MM.1S (cell line): Measurements from ENCODE around the gene OR52E5.

ENCODE experiments used
- DNase-seq: peaks from one replicate; pipeline ENCODE4 v3.0.0-alpha.2; 2015
- H2AFZ ChIP-seq: fragments of 300-600 bp; sonication (generic); 2 replicates; pipeline ENCODE4 v1.6.0; 2016; ENCODE audit warnings: antibody characterized with exemption, low read length
- H3F3A ChIP-seq: fragments of 300-600 bp; sonication (generic); 2 replicates; pipeline ENCODE4 v1.6.1; 2016; ENCODE audit warnings: mild to moderate bottlenecking, antibody characterized with exemption, low read length, moderate library complexity, mixed read lengths; ENCODE audit not compliant: insufficient read depth
- H3K27ac ChIP-seq: fragments of 300-600 bp; sonication (generic); 2 replicates; pipeline ENCODE4 v1.5.1; 2016; ENCODE audit warnings: mild to moderate bottlenecking, low read length
- H3K27me3 ChIP-seq: fragments of 300-600 bp; sonication (generic); replicated peaks from 2 replicates; pipeline ENCODE4 v1.6.0; 2016; ENCODE audit warnings: low read length; ENCODE audit not compliant: insufficient read depth
- H3K36me3 ChIP-seq: fragments of 300-600 bp; sonication (generic); replicated peaks from 2 replicates; pipeline ENCODE4 v1.6.1; 2016; ENCODE audit warnings: mild to moderate bottlenecking, low read length, mixed read lengths; ENCODE audit not compliant: insufficient read depth
- H3K4me1 ChIP-seq: fragments of 300-600 bp; sonication (generic); 2 replicates; pipeline ENCODE4 v1.6.1; 2016; ENCODE audit warnings: low read length, mixed read lengths
- H3K4me2 ChIP-seq: fragments of 300-600 bp; sonication (generic); 2 replicates; pipeline ENCODE4 v1.6.0; 2016; ENCODE audit warnings: low read depth, low read length
- H3K4me3 ChIP-seq: fragments of 300-600 bp; sonication (generic); 2 replicates; pipeline ENCODE4 v1.5.1; 2016; ENCODE audit warnings: low read length, mixed read lengths
- H3K79me2 ChIP-seq: fragments of 300-600 bp; sonication (generic); 2 replicates; pipeline ENCODE4 v1.6.1; 2016; ENCODE audit warnings: mixed run types, low read length, mixed read lengths
- H3K9ac ChIP-seq: fragments of 300-600 bp; sonication (generic); 2 replicates; pipeline ENCODE4 v1.6.1; 2016; ENCODE audit warnings: low read length, mixed read lengths
- H3K9me2 ChIP-seq: fragments of 300-600 bp; sonication (generic); replicated peaks from 2 replicates; pipeline ENCODE4 v1.6.1; 2016; ENCODE audit warnings: mild to moderate bottlenecking, low read length, mixed read lengths; ENCODE audit not compliant: insufficient read depth
- H3K9me3 ChIP-seq: fragments of 300-600 bp; sonication (generic); replicated peaks from 2 replicates; pipeline ENCODE4 v1.6.1; 2016; ENCODE audit warnings: mild to moderate bottlenecking, low read length, mixed read lengths; ENCODE audit not compliant: insufficient read depth
- H4K20me1 ChIP-seq: fragments of 300-600 bp; sonication (generic); 2 replicates; pipeline ENCODE4 v1.6.1; 2016; ENCODE audit warnings: mild to moderate bottlenecking, low read length, moderate library complexity, mixed read lengths; ENCODE audit not compliant: insufficient read depth
- EZH2 ChIP-seq: fragments of 300-600 bp; sonication (generic); optimal IDR thresholded peaks from 2 replicates; pipeline ENCODE3; 2017; ENCODE audit warnings: low read depth, mild to moderate bottlenecking, antibody characterized with exemption, low read length, mixed read lengths
- EZH2phosphoT487 ChIP-seq: fragments of 300-600 bp; sonication (generic); IDR thresholded peaks from 2 replicates; pipeline ENCODE4 v1.6.1; 2018; ENCODE audit warnings: antibody characterized with exemption, low read length
- TF ChIP-seq, protein P1 (sequence below): fragments of 300-600 bp; sonication (generic); IDR thresholded peaks from 2 replicates; pipeline ENCODE4 v1.5.1; 2016; ENCODE audit warnings: antibody characterized with exemption, low read length, mixed read lengths

The OR52E5 gene

DNA sequence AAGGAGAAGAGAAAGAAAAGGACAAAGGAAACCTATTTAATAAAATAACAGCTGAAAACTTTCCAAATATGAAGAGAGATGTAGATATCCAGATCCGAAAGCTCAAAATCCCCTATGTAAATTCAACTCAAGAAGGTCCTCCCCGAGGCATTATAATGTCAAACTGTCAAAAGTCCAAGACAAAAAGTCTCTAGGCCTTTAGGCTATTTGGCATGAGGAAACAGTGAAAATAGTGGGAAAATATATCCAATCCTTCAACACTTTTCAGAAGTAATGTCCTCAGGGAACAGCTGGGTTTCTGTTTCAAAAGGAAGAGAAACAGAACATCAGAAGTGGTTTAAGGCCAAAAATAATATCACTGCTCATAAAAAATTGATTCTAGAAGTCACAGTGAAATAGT, 14.4 kb upstream of the OR52E5 start:
- H3K79me2 ChIP-seq, result no peaks in the 10 kb centered on the region
- no peak for DNase-seq
- H3K4me1 ChIP-seq, result no peaks in the 10 kb centered on the region
- H3K9ac ChIP-seq, result no peak overlapping the region
- H3K9me2 ChIP-seq, result no peaks in the 10 kb centered on the region
- H3K36me3 ChIP-seq, result no peaks in the 10 kb centered on the region
- no peaks in the 10 kb centered on the region for H4K20me1 ChIP-seq
- H3K4me3 ChIP-seq, result no peak overlapping the region
- H3K4me2 ChIP-seq, result no peak overlapping the region
- TF ChIP-seq, protein P1, sequence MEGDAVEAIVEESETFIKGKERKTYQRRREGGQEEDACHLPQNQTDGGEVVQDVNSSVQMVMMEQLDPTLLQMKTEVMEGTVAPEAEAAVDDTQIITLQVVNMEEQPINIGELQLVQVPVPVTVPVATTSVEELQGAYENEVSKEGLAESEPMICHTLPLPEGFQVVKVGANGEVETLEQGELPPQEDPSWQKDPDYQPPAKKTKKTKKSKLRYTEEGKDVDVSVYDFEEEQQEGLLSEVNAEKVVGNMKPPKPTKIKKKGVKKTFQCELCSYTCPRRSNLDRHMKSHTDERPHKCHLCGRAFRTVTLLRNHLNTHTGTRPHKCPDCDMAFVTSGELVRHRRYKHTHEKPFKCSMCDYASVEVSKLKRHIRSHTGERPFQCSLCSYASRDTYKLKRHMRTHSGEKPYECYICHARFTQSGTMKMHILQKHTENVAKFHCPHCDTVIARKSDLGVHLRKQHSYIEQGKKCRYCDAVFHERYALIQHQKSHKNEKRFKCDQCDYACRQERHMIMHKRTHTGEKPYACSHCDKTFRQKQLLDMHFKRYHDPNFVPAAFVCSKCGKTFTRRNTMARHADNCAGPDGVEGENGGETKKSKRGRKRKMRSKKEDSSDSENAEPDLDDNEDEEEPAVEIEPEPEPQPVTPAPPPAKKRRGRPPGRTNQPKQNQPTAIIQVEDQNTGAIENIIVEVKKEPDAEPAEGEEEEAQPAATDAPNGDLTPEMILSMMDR, result no peak
- TF ChIP-seq EZH2, result no peak
- no peak for TF ChIP-seq EZH2phosphoT487
- no peak overlapping the region for H3K27ac ChIP-seq
- no peaks in the 10 kb centered on the region for H3F3A ChIP-seq
- H3K27me3 ChIP-seq, result no peaks in the 10 kb centered on the region
- no peak overlapping the region for H2AFZ ChIP-seq
- no peaks in the 10 kb centered on the region for H3K9me3 ChIP-seq

DNA sequence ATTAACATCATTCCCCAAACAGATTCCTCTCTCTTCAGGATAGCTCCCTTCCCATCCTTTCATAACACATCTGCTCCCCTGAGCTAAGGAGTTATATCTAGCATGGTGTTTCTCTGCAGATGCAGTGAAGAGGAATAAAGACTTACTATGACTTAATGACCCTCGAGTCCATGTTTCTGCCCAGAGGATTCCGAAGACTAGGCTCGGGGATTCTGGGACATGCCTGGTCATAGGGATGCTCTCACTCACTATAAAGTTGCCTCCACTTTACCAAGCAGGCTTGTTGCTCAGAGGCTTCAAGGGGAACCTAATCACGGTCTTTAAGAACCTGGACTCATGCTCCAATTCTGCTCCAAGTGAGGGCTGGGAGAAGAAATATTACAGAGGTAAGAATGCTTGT, 12.7 kb upstream of the OR52E5 start, which contains the start of gene OR52E4:
TSS of gene OR52E4 (plus strand) at position 301 of the 400 bp plus-strand sequence. CDS start 3,664 bp downstream, outside the sequence.
- no peaks in the 10 kb centered on the region for H3F3A ChIP-seq
- H3K9me3 ChIP-seq, result no peaks in the 10 kb centered on the region
- H3K4me1 ChIP-seq, result no peaks in the 10 kb centered on the region
- no peak for DNase-seq
- TF ChIP-seq EZH2phosphoT487 (no peak), EZH2 (no peak)
- TF ChIP-seq, protein P1, result no peak
- H2AFZ ChIP-seq, result no peak within 1 kb of the TSS
- H3K79me2 ChIP-seq, result no peaks in the 10 kb centered on the region
- H3K9me2 ChIP-seq, result no peaks in the 10 kb centered on the region
- H3K27me3 ChIP-seq, result no peaks in the 10 kb centered on the region
- no peak within 1 kb of the TSS for H3K27ac ChIP-seq
- no peak within 1 kb of the TSS for H3K4me3 ChIP-seq
- no peak within 1 kb of the TSS for H3K9ac ChIP-seq
- no peaks in the 10 kb centered on the region for H3K36me3 ChIP-seq
- no peak within 1 kb of the TSS for H3K4me2 ChIP-seq
- no peaks in the 10 kb centered on the region for H4K20me1 ChIP-seq

DNA sequence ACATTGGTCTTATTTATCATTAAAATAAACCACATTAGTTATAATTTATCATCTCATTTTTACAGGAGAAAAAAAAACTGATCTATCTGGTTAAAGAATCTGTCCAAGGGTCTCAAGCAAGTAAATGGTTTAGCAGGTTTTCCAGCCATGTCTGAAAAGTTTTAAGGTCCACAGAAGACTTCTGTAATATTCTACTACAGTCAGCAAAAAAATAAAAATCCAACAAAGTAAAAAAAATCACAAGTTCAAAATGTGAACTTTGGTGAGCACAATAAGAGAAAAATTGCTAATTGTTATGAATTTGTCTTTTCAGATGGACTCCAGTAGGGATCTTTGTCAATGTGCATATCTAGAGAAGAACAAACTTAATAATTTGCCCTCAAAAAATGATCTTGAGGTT, 11.3 kb upstream of the OR52E5 start:
- Histone ChIP-seq H3K79me2 (no peaks in the 10 kb centered on the region), H3K27ac (no peak overlapping the region), H3K9me2 (no peaks in the 10 kb centered on the region), H3K36me3 (no peaks in the 10 kb centered on the region), H3K9ac (no peak overlapping the region), H3K27me3 (no peaks in the 10 kb centered on the region), H4K20me1 (no peaks in the 10 kb centered on the region), H3K4me3 (no peak overlapping the region), H3K4me1 (no peaks in the 10 kb centered on the region), H3K4me2 (no peak overlapping the region), H3K9me3 (no peaks in the 10 kb centered on the region), H2AFZ (no peak overlapping the region), H3F3A (no peaks in the 10 kb centered on the region)
- TF ChIP-seq, protein P1, result no peak
- TF ChIP-seq EZH2 (no peak), EZH2phosphoT487 (no peak)
- no peak for DNase-seq
